K562 (cell line): Measurements from ENCODE around the gene TMEM61. TPM values are rescaled to one million over a fixed set of nuclear protein-coding genes. Genes with fewer than 3 reads are reported as not detected.
A peak's percentile ranks its signal among the peaks of the same experiment; 100 is the strongest.

Experiments used
- BHLHE40 ChIP-seq: IDR thresholded peaks from 2 replicates; pipeline ENCODE4 v1.6.1; 2011; ENCODE audit warnings: low read length, improper control_type of control experiment
- ESRRB ChIP-seq: fragments of 250-450 bp; sonication (Bioruptor Pico); IDR thresholded peaks from 2 replicates; pipeline ENCODE4 v1.5.0; 2020; ENCODE audit warnings: mild to moderate bottlenecking, moderate library complexity, borderline replicate concordance
- ETS2 ChIP-seq: IDR thresholded peaks from 2 replicates; pipeline ENCODE4 v1.6.1; 2016; ENCODE audit warnings: borderline replicate concordance, missing genetic modification characterization, mild to moderate bottlenecking, moderate library complexity, missing compliant biosample characterization; ENCODE audit not compliant: poor library complexity, severe bottlenecking
- FOSL1 ChIP-seq: fragments of 200-800 bp; sonication (Bioruptor generic); conservative IDR thresholded peaks from 2 replicates; pipeline ENCODE4 v1.6.1; 2016; ENCODE audit warnings: missing genetic modification characterization, missing compliant biosample characterization
- HCFC1 ChIP-seq: IDR thresholded peaks from 2 replicates; pipeline ENCODE4 v1.6.1; 2012; ENCODE audit warnings: low read depth, low read length, improper control_type of control experiment
- KAT2B ChIP-seq: IDR thresholded peaks from one replicate; pipeline ENCODE4 v1.6.1; 2012; ENCODE audit warnings: low read depth, mild to moderate bottlenecking, control low read depth, inconsistent platforms, low read length, moderate library complexity
- NONO ChIP-seq, 2 experiments: fragments of 200-400 bp in 1 of 2; fragments of 450-650 bp in 1 of 2; formaldehyde crosslinking in 1 of 2; IDR thresholded peaks; 2 replicates each; pipeline ENCODE4 v1.6.1; 2017; ENCODE audit warnings: low read depth in 2 of 2, mild to moderate bottlenecking in 2 of 2, moderate library complexity in 2 of 2, low read length in 1 of 2
- POLR3G ChIP-seq: IDR thresholded peaks from 2 replicates; pipeline ENCODE4 v1.6.1; 2011; ENCODE audit not compliant: insufficient read length, insufficient replicate concordance; ENCODE audit errors: extremely low read depth
- PTBP1 ChIP-seq: fragments of 200-400 bp; formaldehyde crosslinking; IDR thresholded peaks from 2 replicates; pipeline ENCODE4 v1.6.1; 2017; ENCODE audit warnings: low read depth, low read length
- RFX1 ChIP-seq: fragments of 450-650 bp; IDR thresholded peaks from 2 replicates; pipeline ENCODE4 v1.6.1; 2016; ENCODE audit warnings: mild to moderate bottlenecking, moderate library complexity
- SIN3B ChIP-seq: fragments of 450-650 bp; IDR thresholded peaks from 2 replicates; pipeline ENCODE4 v1.6.1; 2017; ENCODE audit warnings: low read depth, mild to moderate bottlenecking, moderate library complexity
- ZBTB7A ChIP-seq: IDR thresholded peaks from 2 replicates; pipeline ENCODE4 v1.6.1; 2011; ENCODE audit warnings: low read depth, mild to moderate bottlenecking, low read length, moderate library complexity, borderline replicate concordance; ENCODE audit not compliant: control insufficient read depth
- ZC3H8 ChIP-seq: fragments of 450-650 bp; IDR thresholded peaks from 2 replicates; pipeline ENCODE4 v1.6.1; 2017
- ZNF134 ChIP-seq: fragments of 250-450 bp; sonication (Bioruptor Pico); conservative IDR thresholded peaks from 2 replicates; pipeline ENCODE4 v1.4.0; 2020
- ZNF3 ChIP-seq: fragments of 250-450 bp; sonication (Bioruptor Pico); IDR thresholded peaks from 2 replicates; pipeline ENCODE4 v1.5.0; 2021; ENCODE audit warnings: mild to moderate bottlenecking, moderate library complexity
- ZNF695 ChIP-seq: fragments of 450-650 bp; formaldehyde crosslinking; IDR thresholded peaks from 2 replicates; pipeline ENCODE4 v1.4.0; 2020; ENCODE audit warnings: mild to moderate bottlenecking, moderate library complexity
- polyA plus RNA-seq, 8 experiments: library from polyadenylated mRNA; depleted of rRNA in 4 of 8; stranded (reverse) in 5 of 8; unstranded in 3 of 8; fragments of >200 nt; fragmentation: Nextera tagmentation in 2 of 8; fragmentation: Illumina TruSeq in 1 of 8; extraction: Ambion mirVana in 2 of 8; extraction: Trizol in 1 of 8; gene quantifications; 2 replicates each; pipeline versions ENCODE4 v1.2.1 to v1.2.3, GENCODE V29; 2011 to 2014; ENCODE audit warnings: inconsistent platforms in 1 of 8, missing spikeins in 1 of 8
- total RNA-seq, 7 experiments: library from RNA; depleted of rRNA in 6 of 7; stranded (reverse); fragments of >200 nt in 6 of 7; fragmentation: Illumina TruSeq in 2 of 7; extraction: Trizol in 2 of 7; gene quantifications; 2 replicates each; pipeline versions ENCODE4 v1.2.1 to v1.2.3, GENCODE V29; 2011 to 2021; ENCODE audit warnings: low replicate concordance in 1 of 7
- TF ChIP-seq, protein P1 (sequence below): fragments of 450-650 bp; IDR thresholded peaks from 2 replicates; pipeline ENCODE4 v1.6.1; 2016; ENCODE audit warnings: antibody characterized with exemption
- TF ChIP-seq, protein P2 (sequence below): fragments of 250-450 bp; sonication (Bioruptor Pico); IDR thresholded peaks from 2 replicates; pipeline ENCODE4 v1.4.0; 2020; ENCODE audit warnings: mild to moderate bottlenecking, moderate library complexity
- TF ChIP-seq, protein P3 (sequence below), 2 experiments: fragments of 450-650 bp in 1 of 2; sonication (generic) in 1 of 2; formaldehyde crosslinking in 1 of 2; IDR thresholded peaks in 1 of 2; conservative IDR thresholded peaks in 1 of 2; 2 replicates each; pipeline versions ENCODE4 v1.6.1 to v1.8.1; 2016 to 2023; ENCODE audit warnings: mild to moderate bottlenecking in 2 of 2, moderate library complexity in 2 of 2, inconsistent platforms in 1 of 2, missing genetic modification reagents in 1 of 2
- TF ChIP-seq, protein P4 (sequence below): sonication (generic); formaldehyde crosslinking; IDR thresholded peaks from 2 replicates; pipeline ENCODE4 v1.8.0; 2022; ENCODE audit warnings: missing genetic modification reagents, mild to moderate bottlenecking, moderate library complexity, borderline replicate concordance
- TF ChIP-seq, protein P5 (sequence below): fragments of 450-650 bp; conservative IDR thresholded peaks from 2 replicates; pipeline ENCODE4 v1.6.1; 2016; ENCODE audit warnings: missing genetic modification characterization, low read depth, mild to moderate bottlenecking, missing compliant biosample characterization, moderate library complexity

TMEM61 gene
- total and polyA plus RNA-seq, 9 of the 15 experiments (the other 6 are each of a cell fraction or from before 2014, with no cell fraction given) = not detected

DNA sequence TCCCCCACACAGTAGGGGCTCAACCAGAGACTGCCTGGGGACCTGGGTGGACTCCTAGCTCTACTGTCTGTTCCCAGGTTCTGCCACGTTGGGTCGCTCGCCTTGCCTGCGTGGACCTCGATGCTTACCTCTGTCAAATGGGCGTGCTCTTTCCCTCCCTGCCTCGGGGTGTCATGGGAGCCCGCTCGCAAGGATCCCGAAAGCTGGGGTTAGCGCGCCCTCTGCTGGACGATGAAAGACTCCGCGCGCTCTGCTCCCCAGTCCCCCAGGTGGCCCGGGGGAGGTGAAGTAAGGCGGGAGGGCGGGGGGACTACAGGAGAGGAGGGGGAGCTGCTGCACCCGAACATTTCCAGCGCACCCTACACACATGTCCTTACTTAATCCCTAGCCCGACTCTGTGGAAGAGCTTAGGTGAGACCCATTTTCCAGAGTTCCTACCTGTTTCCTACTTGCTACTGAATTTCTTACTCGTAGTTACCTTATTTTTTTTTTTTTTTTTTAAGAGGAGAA, 16.0 kb downstream of the TMEM61 start (continued):
- peak; percentile 65 for TF ChIP-seq ZBTB7A
- TF ChIP-seq, protein P1, sequence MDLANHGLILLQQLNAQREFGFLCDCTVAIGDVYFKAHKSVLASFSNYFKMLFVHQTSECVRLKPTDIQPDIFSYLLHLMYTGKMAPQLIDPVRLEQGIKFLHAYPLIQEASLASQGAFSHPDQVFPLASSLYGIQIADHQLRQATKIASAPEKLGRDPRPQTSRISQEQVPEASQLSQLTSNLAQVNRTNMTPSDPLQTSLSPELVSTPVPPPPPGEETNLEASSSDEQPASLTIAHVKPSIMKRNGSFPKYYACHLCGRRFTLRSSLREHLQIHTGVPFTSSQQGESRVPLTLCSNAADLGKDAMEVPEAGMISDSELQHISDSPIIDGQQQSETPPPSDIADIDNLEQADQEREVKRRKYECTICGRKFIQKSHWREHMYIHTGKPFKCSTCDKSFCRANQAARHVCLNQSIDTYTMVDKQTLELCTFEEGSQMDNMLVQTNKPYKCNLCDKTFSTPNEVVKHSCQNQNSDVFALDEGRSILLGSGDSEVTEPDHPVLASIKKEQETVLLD = no peak
- no peak for TF ChIP-seq ESRRB (CRISPR knock-in tag)
- no peak for TF ChIP-seq ZNF3 (CRISPR knock-in tag)
- TF ChIP-seq ZC3H8 = no peak
- no peak for TF ChIP-seq ETS2
- TF ChIP-seq KAT2B = no peak
- no peak for TF ChIP-seq FOSL1 (tag)
- peak; percentile 92; the same call in 1 of the 2 replicates for TF ChIP-seq PTBP1
- TF ChIP-seq NONO (IDR thresholded peaks at IDR 0.05; ENCODE audit: low read depth in 2 of 2, low read length in 1 of 2) = no peak
- TF ChIP-seq HCFC1 = 0 out of 2 replicates have a peak, but pooled peaks have one; percentile 14
- TF ChIP-seq, protein P2, sequence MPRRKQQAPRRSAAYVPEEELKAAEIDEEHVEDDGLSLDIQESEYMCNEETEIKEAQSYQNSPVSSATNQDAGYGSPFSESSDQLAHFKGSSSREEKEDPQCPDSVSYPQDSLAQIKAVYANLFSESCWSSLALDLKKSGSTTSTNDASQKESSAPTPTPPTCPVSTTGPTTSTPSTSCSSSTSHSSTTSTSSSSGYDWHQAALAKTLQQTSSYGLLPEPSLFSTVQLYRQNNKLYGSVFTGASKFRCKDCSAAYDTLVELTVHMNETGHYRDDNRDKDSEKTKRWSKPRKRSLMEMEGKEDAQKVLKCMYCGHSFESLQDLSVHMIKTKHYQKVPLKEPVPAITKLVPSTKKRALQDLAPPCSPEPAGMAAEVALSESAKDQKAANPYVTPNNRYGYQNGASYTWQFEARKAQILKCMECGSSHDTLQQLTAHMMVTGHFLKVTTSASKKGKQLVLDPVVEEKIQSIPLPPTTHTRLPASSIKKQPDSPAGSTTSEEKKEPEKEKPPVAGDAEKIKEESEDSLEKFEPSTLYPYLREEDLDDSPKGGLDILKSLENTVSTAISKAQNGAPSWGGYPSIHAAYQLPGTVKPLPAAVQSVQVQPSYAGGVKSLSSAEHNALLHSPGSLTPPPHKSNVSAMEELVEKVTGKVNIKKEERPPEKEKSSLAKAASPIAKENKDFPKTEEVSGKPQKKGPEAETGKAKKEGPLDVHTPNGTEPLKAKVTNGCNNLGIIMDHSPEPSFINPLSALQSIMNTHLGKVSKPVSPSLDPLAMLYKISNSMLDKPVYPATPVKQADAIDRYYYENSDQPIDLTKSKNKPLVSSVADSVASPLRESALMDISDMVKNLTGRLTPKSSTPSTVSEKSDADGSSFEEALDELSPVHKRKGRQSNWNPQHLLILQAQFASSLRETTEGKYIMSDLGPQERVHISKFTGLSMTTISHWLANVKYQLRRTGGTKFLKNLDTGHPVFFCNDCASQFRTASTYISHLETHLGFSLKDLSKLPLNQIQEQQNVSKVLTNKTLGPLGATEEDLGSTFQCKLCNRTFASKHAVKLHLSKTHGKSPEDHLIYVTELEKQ (CRISPR knock-in tag) = no peak
- no peak for TF ChIP-seq ZNF134 (CRISPR knock-in tag)
- TF ChIP-seq BHLHE40 = no peak
- TF ChIP-seq POLR3G = no peak
- TF ChIP-seq, protein P3, sequence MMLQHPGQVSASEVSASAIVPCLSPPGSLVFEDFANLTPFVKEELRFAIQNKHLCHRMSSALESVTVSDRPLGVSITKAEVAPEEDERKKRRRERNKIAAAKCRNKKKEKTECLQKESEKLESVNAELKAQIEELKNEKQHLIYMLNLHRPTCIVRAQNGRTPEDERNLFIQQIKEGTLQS (IDR thresholded peaks at IDR 0.05) = no peak
- TF ChIP-seq, protein P3 (CRISPR knock-in tag; conservative IDR thresholded peaks at IDR 0.05) = no peak
- no peak for TF ChIP-seq RFX1
- TF ChIP-seq, protein P4, sequence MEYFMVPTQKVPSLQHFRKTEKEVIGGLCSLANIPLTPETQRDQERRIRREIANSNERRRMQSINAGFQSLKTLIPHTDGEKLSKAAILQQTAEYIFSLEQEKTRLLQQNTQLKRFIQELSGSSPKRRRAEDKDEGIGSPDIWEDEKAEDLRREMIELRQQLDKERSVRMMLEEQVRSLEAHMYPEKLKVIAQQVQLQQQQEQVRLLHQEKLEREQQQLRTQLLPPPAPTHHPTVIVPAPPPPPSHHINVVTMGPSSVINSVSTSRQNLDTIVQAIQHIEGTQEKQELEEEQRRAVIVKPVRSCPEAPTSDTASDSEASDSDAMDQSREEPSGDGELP (CRISPR knock-in tag) = peak; percentile 67; the same call in 1 of the 2 replicates
- TF ChIP-seq, protein P5, sequence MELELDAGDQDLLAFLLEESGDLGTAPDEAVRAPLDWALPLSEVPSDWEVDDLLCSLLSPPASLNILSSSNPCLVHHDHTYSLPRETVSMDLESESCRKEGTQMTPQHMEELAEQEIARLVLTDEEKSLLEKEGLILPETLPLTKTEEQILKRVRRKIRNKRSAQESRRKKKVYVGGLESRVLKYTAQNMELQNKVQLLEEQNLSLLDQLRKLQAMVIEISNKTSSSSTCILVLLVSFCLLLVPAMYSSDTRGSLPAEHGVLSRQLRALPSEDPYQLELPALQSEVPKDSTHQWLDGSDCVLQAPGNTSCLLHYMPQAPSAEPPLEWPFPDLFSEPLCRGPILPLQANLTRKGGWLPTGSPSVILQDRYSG (tag) = no peak
- TF ChIP-seq SIN3B = no peak
- TF ChIP-seq ZNF695 = no peak
